Fibroblast of skin of left quadriceps (primary cell): ENCODE results near the gene NFATC3.

Source experiments
- DNase-seq, 2 experiments: peaks; one replicate each; pipeline ENCODE4 v3.0.0-alpha.2; 2013; ENCODE audit warnings: low read depth in 2 of 2

Gene NFATC3

DNA sequence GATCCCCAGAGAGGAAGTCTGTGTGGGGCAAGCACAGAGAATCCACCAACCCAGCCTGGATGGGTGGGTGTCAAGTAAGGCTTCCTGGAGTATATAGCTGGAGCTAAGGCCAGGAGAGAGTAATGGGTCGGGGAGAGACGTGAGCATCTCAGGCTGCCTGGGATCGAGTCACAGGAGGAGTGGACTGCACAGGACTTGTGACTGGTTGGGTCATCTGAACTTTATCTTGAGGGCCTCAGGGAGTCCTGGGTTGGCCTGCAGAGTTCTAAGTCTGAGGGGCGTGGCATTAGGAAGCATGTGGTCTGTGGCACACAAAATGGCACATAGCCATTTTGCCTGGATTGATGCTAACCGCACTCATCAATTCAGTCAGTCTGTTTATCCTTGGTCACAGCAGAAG is 161.5 kb downstream of the NFATC3 start:
- no peak for DNase-seq

DNA sequence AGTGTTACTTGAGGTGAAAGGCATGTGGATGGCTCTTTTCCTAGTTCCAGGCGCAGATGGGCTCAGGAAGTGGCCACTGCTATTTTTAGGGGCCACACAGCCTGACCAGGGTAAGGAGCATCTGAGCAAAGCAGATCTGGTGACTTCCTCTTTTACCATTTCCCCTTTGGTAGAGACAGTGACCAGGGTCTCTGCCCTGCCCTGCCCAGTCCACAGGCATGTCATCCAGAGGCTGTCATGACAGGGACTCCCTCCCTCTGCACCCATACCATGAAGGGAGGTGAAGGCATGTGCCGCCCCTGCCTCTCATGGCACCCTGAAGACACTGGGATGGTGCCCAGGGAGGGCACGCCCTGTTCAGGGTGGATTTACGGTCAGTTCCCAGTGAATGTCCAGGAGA is 162.2 kb downstream of the NFATC3 start:
- DNase-seq: no peak

GRCh38 chr16:68247932-68248331 is 162.8 kb downstream of the NFATC3 start:
- no peak for DNase-seq

DNA sequence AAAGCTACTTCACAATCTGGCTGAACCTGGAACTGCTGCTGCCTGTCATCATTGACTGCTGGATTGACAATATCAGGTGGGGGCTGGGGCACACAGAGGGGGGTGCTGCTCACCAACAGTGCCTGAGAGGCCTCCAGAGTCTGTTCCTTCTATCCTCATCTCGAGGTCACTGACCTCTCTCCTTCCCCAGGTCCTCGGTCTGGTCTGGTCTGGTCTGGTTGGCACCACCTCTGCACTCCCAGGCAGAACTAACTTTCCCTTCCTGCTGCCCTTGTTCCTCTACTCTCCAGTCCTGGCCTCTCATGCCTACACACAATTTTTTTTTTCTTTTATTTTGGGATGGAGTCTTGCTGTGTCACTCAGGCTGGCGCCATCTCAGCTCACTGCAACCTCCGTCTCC is 164.2 kb downstream of the NFATC3 start:
- no peak for DNase-seq

- no peak for DNase-seq
These were observed 165.8 kb downstream of the NFATC3 start for GRCh38 chr16:68250951-68251350.

DNA sequence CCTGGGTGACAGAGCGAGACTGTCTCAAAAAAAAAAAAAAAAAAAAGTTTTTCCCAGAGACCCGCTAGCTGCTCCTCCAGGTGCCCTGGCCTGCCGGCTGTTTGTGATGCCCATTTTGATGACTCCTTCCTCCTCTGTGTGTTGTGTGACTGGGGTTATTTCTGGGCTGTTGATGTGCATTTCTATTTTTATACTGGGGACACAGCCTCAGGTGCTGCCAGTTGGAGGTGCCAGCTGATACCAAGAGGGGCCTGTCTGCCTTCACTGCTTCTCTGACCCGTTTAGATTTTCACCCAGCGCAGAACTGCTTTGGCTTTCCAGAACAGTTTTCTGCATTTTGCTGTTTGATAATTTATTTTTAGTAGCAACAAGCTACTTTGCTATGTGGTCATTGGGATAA is 166.7 kb downstream of the NFATC3 start:
- DNase-seq: no peak

- no peak for DNase-seq
These were observed 167.2 kb downstream of the NFATC3 start for GRCh38 chr16:68252383-68252782.

- no peak for DNase-seq
These were observed 168.6 kb downstream of the NFATC3 start for GRCh38 chr16:68253721-68254120.

DNA sequence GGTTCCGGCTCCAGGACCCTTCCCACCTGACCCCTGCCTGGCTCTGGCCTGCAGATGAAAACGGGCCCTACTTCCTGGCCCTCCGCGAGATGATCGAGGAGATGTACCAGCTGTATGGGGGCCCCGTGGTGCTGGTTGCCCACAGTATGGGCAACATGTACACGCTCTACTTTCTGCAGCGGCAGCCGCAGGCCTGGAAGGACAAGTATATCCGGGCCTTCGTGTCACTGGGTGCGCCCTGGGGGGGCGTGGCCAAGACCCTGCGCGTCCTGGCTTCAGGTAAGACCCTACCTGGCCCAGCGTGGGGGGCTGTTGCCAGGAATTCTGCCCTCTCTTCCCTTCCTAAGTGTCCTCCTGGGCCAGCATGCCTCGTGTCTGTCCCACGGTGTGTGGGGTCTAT is 170.5 kb downstream of the NFATC3 start:
- no peak for DNase-seq

DNA sequence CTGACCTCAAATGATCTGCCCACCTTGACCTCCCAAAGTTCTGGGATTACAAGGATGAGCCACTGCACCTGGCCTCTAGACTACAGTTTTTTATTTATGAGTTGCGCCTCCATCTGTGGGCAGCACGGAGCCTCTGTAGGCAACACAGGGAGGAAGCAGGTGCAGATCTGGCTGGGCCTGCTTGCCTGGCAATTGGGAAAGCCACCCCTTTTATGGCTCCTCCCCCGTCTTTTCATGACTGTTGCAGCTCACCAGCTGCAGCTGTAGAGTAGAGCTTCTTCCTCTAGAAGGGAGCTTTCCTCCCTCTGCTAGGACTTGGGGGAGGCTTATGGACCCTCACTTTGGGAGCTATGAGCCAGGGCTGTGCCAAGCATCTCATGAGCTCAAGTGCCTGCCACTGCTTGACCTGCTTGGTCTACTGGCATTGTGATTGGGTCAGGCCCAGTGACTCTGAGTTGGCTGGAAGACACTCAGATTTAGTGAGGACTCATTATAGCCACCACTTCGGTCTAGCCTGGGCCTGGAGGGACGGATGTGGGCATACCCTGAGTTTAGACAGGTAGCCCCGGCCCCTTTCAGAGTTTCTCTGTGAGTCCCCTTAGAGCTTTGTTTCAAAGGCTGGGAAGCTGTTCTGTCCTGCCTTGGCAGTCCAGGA is 172.2 kb downstream of the NFATC3 start:
- DNase-seq: no peak

DNA sequence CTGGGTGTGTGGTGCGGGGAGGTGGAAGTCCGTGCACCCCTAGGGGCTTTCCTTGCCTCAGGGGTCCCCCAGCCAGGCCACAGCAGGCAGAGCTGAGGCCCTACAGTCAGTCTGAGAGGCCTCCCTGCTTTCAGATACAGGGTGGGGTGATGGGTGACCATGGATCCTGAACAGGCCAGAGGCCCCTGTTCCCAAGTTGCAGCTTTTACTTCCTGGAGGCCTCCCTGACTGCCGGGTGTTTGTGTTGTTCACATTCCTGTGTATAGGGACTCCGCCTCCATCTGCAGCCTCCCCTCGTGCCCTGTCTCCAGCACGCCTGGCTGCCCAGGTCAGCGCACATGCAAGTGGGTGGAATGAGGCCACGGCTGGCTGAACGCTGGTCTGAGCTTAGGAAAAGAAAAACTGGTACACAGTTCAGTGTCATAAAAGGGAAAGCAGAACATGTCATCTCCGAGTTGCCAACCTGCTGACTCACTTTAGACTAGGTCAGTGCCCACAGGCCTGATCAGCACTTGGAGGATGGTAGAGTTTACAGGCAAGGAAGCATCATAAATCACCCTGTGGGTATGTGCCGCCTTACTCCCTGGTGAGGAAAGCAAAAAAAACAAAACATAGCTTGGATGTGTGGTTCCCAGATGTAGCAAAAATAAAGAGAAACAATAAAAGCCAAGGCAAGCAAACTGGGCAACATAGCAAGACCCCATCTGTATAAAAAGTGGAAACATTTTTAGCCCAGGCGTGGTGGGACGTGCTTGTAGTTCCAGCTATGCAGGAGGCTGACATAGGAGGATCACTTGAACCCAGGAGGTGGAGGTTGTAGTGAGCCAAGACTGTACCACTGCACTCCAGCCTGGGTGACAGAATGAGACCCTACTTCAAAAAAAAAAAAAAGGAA is 173.0 kb downstream of the NFATC3 start:
- no peak for DNase-seq

- DNase-seq: no peak
These were observed 174.0 kb downstream of the NFATC3 start for GRCh38 chr16:68259007-68259825.

DNA sequence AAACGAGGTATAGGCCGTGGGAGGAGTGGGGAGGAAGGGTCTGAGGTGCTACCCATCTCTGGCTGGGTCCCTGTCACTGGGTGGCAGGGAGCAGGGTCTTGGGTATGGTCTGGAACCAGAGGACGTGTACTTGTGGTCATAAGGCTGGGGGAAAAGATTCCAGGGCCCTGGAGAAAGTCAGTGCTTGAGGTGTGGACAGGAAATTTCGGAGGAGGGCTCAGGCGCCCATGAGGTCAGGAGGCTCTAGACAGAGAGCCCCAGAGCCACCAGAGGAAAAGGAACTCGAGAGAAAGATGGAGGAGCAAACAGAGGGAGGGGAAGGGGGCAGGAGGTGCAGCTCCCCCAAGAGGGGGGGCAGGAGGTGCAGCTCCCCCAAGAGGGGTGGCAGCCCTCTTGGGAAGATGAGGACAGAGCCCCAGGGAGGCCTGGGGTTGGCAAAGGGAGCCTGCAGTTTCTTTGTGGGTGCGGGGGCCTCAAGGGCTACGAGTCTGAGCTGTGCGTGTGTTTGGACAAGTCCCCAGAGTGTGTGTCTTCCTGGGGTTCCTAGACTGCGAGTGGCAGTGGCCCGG is 178.5 kb downstream of the NFATC3 start:
- no peak for DNase-seq

DNA sequence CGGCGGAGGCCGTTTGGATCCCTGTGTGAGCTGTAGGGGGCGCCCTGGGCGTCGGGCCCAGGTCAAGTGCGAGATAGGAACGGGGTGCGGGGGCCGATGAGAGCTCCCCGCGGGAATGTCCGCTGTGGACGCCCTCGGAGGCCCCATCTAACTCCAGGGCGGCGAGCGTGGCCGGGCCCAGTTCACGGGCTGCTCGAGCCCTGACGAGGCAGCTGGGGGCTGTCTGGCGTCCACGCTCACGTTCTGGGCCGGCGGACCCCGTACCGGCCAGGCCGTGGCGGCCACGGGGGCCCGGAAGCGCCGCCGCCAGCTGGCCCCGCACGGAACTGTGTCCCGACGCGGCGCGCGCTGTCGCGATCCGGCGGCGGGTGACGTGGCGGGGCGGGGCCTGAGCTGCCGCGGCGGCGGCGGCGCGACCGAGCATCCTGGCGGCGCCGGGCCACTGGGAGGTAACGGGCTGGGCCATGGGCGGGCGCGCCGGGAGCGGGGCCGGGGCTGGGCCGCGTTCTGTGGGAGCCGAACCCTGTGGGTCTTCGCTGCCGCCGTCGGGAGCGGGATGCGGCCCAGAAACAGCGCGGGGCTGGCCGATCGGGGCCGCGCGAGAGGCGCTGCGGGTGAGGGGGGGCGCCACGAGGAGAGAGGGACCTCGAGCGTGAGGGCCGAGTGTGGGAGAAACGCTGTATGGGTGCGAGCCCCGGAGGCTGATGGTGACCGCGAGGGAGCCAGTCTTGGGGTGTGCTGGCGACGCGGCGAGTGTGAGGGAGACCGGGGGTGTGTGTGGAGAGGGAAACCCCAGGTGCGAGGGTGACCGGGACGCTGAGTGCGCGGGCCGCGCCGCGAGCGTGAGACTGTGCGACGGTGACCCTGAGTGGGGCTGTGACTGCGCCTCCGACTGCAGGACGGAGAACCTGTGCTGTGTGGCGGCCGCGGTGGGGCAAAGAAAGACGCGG is 179.2 kb downstream of the NFATC3 start, which contains the start of gene SLC7A6:
SLC7A6 (plus strand) TSS at position 399 of the 950 bp plus-strand sequence. CDS start 10,201 bp downstream, outside the sequence.
- DNase-seq: peak in 1 of 2 experiments; percentile 41

GRCh38 chr16:68265078-68265920 is 180.1 kb downstream of the NFATC3 start:
- no peak for DNase-seq

GRCh38 chr16:68267612-68268405 is 182.6 kb downstream of the NFATC3 start:
- no peak for DNase-seq

- no peak for DNase-seq
These were observed 184.6 kb downstream of the NFATC3 start for GRCh38 chr16:68269793-68270192.

DNA sequence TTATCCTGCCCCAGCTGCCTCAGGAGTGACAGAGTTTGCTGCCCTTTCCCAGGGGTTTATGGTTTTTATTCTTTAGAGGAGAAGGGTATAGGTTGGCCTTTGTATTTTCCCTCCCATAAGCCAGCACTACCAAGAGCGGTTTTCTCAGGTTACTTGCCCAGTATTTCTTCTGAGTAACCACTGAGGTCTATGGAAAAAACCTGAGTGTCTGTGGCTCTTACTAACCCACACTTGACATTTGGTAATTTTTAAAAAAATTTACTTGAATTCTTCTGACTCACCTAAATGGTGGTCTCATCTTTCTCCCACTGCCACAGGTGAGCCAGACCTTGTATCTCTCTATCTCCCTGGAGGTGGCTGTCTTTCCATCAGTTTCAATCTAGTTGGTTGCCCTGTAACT is 185.2 kb downstream of the NFATC3 start:
- no peak for DNase-seq
